CD1c-positive myeloid dendritic cell (primary cell): Measurements from ENCODE around the gene ITPR2.
"Not testable (repeated sequence)": the region's sequence is repeated elsewhere in the genome, so short reads cannot be mapped to it uniquely, and the experiment has no call there.

Experiments used
- DNase-seq: peaks from one replicate; pipeline ENCODE4 v3.0.0-alpha.2; 2016; ENCODE audit errors: extremely low spot score

ITPR2 gene

GRCh38 chr12:26832822-26833742 lies at the start of gene ITPR2:
Gene ITPR2, minus strand, starts transcription at chr12:26833194. Its CDS starts 413 bp downstream, at chr12:26832781.
- peak; percentile 95 for DNase-seq

- DNase-seq: no peak
Observed at GRCh38 chr12:26880625-26881024, 47.6 kb upstream of the ITPR2 start.

DNA sequence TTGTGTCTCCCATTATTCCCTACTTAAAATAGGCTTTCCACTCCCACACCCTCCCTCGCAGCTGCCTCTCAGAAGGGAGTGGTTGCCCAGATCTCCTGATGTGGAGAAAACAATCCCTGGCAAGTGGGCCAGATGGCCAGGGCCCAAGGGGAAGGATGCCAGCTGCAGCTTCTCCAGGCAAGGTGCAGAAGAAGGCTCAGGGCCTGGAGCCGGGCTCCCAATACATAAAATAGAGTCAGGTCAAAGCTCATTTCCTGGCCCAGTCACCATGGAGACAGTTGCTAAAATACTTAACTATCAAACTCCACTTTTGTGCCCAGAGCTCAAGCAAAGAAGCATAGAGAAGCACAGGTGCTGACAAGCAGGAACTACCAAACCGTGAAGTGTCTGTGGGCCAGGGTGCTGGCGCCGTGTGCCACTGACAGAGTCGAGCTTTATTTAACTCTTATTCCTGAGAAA lies 45.7 kb upstream of the ITPR2 start:
- no peak for DNase-seq

DNA sequence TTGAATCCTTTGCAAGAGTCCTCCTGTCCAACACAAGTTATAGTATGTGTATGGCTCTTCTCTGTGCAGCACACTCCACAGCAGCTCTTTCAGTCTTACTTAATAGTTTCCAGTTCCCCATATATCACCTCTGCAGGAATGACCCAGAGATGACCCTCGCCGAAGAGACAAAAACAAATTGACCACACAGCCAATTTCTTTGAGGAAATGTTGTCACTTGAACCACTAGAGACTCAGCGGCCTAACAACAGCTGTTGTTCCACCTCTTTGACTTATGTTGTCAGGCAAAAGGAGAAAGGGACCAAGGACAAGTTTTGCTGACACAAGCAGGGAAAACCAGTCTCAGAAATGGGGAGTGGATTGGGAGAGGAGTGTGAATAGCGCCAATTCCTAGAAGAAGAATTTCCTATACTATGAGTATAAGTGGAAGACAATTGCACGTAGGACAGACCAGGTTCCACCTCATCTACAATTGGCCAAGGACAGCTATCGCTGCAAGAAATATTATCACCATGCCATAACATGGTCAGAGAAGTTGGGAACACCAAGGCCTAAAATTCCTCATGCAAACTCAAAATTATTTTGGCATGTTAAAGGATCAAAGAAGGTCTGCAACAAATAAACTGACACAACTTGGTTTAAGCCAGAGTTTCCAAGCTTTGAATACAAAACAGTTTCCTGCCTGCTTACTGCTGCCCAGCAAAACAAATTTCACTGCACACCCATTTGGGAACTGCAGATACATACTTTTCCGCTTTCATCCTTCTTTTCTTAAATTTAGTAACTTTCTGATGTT lies 41.7 kb upstream of the ITPR2 start:
- DNase-seq: peak; percentile 71

GRCh38 chr12:26872625-26873024 lies 39.6 kb upstream of the ITPR2 start:
- no peak for DNase-seq

DNA sequence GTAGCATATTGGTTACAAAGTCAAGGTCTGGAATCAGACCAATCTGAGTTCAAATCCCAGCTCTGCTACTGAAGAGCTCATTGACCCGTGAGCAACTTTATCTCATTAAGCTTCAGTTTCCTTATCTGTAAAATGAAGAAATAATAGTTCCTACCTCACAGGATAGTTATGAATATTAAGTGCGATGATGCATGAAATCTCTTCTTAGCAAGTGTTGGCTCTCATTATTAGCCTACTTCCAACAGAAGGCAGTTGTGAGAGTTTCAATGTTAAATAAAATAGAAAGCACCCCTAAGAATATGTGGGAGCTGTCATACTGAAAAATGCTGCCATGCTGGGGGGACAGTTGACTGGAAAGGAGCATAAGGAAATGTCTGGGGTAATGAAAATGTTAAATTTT lies 39.0 kb upstream of the ITPR2 start:
- no peak for DNase-seq

GRCh38 chr12:26870491-26871419 lies 37.8 kb upstream of the ITPR2 start:
- DNase-seq: no peak

- DNase-seq: no peak
Observed at GRCh38 chr12:26869908-26870459, 37.0 kb upstream of the ITPR2 start.

DNA sequence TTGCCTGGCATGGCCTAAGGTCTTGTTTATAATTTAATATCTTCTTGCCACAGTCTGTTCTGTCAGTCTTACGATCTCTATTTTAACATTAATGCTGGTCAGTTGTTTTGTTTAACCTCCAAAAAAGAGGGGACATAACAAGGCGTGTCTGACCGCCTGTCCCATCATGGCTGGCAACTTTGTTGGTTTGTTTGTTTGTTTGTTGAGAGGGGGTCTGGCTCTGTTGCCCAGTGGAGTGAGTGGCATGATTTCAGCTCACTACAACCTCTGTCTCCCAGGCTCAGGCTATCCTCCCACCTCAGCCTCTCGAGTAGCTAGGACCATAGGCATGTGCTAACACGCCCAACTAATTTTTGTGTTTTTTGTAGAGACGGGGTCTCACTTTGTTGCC lies 36.1 kb upstream of the ITPR2 start:
- no peak for DNase-seq

DNA sequence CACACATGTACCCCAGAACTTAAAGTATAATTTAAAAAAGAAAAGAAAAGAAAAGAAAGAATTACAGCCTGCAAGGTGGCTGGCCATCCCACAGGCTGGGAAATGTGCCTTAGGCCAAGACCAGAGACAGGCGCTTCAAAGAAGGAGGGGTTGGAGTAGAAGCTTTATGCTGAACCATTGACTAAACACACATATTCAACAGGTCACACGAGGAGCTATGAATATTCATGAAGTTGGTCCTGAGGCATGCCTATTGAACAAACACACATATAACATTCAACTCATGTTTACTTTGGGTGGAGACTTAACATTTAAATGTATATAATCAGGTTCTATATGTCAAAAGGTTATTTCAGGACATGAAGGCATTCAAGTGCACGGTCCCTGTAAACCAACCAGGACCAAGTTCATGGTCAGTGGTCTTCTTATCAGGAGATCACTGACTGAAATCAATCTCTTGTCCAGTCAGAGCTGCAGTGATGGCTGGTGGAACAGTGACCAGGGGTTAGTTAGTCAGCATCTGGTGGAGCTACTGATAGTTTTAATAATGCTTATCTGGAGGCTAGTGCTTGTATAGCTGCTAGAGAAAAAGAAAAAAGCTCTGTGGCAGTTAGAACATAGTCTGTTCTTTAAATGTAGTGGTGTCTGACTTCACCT lies 35.6 kb upstream of the ITPR2 start:
- DNase-seq: no peak

GRCh38 chr12:26867080-26867479 lies 34.1 kb upstream of the ITPR2 start:
- DNase-seq: peak; percentile 21

- DNase-seq: no peak
Observed at GRCh38 chr12:26863515-26863914, 30.5 kb upstream of the ITPR2 start.

DNA sequence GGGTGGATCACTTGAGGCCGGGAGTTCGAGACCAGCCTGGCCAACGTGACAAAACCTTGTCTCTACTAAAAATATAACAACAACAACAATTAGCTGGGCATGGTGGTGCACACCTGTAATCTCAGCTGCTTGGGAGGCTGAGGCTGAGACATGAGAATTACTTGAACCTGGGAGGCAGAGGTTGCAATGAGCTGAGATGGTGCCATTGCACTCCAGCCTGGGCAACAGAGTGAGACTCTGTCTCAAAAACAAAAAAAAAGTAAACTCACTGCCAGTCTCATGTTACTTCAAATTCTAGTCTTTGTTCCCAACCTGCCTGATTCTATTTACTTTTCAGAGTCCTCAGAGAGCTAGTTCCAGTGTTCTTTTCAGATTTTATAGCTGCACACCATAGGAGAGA lies 29.8 kb upstream of the ITPR2 start:
- not testable (repeated sequence) for DNase-seq

DNA sequence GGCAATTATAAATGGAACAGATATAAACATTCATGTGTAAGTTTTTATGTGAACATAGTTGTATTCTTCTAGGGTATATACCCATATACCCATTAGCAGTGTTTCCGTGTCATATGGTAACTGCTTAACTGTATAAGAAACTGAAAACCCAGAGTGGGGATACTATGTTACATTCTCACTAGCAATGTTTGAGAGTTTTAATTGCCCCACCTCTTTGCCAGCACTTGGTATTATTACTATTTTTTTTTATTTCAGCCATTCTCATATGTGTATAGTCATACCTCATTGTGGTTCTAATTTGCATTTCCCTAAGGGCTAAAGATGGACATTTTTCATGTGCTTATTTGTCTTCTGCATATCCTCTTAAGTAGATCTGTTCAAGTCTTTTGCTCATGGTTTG lies 28.7 kb upstream of the ITPR2 start:
- DNase-seq: no peak

GRCh38 chr12:26857465-26858176 lies 24.6 kb upstream of the ITPR2 start:
- no peak for DNase-seq

DNA sequence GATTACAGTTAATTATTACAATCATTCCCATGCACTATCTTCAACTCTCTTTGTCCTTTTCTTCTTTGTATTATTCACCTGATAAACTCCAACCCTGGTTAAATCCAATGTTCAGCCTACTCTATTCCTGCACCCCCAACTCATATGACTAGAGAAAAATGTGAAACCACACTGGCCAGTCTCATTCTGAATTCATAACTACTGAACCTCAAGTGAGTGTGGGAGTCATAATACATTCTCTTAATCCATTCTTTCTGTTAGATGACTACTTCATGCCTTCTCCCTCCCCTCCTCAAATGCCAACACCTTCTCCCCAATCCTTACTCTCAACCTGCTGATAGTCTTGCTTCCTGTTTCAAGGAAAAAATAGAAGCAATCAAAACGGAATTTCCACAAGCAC lies 22.3 kb upstream of the ITPR2 start:
- DNase-seq: no peak

DNA sequence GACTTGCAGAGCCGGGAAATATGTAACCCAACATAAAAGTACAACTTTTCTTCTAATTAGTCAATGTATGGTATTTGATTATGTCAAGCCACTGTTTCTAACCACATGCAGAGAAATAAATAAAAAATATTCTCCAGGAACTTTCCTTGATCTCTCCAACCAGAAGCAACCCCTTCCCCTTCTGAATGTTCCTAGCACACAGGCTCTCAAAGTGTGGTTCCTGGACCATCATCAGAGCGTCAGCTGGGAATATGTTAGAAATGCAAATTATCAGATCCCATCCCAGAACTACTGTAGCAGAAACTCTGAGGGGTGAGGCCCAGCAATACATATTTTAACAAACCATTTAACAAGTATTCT lies 21.0 kb upstream of the ITPR2 start:
- DNase-seq: no peak

DNA sequence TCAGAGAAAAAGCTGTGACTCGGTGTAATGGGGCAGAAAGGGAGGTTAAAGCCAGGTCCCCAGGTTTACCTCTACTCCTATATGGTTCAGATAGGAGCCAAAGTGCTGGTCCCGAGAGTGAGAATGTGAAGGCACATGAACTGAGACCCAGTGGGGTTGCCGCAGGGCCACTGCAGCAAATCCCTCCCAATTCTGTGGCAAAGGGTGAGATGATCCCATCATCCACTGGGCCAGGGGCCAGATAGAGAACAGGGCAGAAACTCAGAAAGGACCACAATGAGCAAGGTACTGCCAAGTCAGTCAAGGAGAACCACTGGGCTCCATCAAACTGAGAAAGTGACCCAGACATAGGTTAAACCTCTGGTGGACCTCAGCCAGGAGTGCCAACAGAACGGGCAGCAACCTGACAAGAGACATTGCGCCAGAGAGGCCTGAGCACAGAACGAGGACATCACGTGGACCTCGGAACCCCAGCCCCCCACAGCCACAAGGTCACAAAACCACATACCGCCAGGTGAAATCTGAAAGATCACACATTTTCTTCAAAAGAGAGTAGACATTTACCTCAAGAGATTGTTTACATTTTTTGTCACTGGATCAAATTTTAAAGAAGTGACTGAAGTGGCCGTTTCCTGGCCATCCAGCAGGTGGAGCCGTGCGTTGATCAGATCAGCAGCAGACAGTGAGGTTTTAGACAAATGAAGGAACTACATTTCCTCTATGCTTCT lies 20.5 kb upstream of the ITPR2 start:
- DNase-seq: peak; percentile 79

GRCh38 chr12:26851031-26851809 lies 18.2 kb upstream of the ITPR2 start:
- DNase-seq: no peak
